ENCODE results near the gene MYO5B.
"Not testable (repeated sequence)": the region's sequence is repeated elsewhere in the genome, so short reads cannot be mapped to it uniquely, and the experiment has no call there.

The MYO5B gene

GRCh38 chr18:50125456-50125855, 69.5 kb downstream of the MYO5B start:
- no peaks in the 10 kb centered on the region for H3K4me1 Mint-ChIP-seq (ENCODE audit: low read depth)

DNA sequence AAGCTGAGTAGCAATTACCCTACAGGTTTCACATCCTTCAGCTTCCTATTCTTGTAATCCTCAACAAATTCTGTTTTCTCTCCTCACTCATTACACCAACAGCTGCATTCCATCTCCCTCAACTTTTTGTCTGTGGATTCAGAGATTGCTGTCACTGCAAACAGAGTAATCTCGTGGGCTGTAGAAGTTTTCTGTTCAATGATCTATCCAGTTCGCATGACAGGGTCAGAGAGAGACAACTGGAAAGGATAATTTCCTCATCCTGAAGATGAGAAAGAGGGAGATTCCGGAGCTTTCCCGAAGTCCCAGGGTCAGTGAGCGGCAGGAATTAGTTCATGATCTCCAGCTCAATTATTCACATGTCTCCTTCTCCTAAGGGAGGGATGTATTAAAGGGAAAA, 75.7 kb downstream of the MYO5B start:
- Mint-ChIP-seq H3K4me3 (no peak overlapping the region), H3K27ac (no peak overlapping the region), H3K36me3 (ENCODE audit: low read depth) (no peaks in the 10 kb centered on the region), H3K9me3 (no peaks in the 10 kb centered on the region), H3K27me3 (ENCODE audit: low read depth) (peaks cover 5% of the 10 kb centered on the region), H3K4me1 (ENCODE audit: low read depth) (no peaks in the 10 kb centered on the region)
- DNase-seq (ENCODE audit: low spot score) = no peak

More at GRCh38 chr18:50125456-50125855, 69.5 kb downstream of the MYO5B start:
- H3K4me3 Mint-ChIP-seq = no peak overlapping the region
- H3K36me3 Mint-ChIP-seq (ENCODE audit: low read depth) = no peaks in the 10 kb centered on the region
- H3K27ac Mint-ChIP-seq = no peak overlapping the region
- H3K27me3 Mint-ChIP-seq (ENCODE audit: low read depth) = peaks cover 6% of the 10 kb centered on the region
- no peaks in the 10 kb centered on the region for H3K9me3 Mint-ChIP-seq
- no peak for DNase-seq (ENCODE audit: low spot score)

GRCh38 chr18:50117863-50118262, 77.1 kb downstream of the MYO5B start:
- no peaks in the 10 kb centered on the region for H3K4me1 Mint-ChIP-seq (ENCODE audit: low read depth)
- no peaks in the 10 kb centered on the region for H3K36me3 Mint-ChIP-seq (ENCODE audit: low read depth)
- peaks cover 9% of the 10 kb centered on the region for H3K27me3 Mint-ChIP-seq (ENCODE audit: low read depth)
- H3K9me3 Mint-ChIP-seq = no peaks in the 10 kb centered on the region
- H3K27ac Mint-ChIP-seq = no peak overlapping the region
- H3K4me3 Mint-ChIP-seq = no peak overlapping the region
- DNase-seq (ENCODE audit: low spot score) = no peak

DNA sequence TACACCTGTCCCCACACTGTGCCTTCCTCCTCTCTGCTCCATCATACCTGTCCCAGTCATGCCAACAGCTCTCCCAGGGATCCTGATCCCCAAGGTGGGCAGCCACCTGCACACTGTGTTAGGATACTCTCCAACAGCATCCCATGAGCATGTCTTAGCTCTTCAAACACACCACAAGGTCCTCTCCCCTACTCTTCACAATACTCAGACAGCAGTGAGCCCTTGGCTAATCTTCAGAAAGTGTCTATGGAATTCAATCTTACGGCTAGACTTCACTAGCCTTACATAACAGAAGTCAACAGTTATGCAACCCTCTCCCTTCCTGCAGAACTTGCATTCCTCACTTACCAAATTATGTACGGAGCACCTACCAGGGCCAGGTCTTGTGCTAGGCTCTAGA, 79.9 kb downstream of the MYO5B start:
- Mint-ChIP-seq H3K4me3 (no peak overlapping the region), H3K27ac (no peak overlapping the region), H3K36me3 (ENCODE audit: low read depth) (no peaks in the 10 kb centered on the region), H3K9me3 (no peaks in the 10 kb centered on the region), H3K4me1 (ENCODE audit: low read depth) (no peaks in the 10 kb centered on the region), H3K27me3 (ENCODE audit: low read depth) (peaks cover 13% of the 10 kb centered on the region)
- no peak for DNase-seq (ENCODE audit: low spot score)

DNA sequence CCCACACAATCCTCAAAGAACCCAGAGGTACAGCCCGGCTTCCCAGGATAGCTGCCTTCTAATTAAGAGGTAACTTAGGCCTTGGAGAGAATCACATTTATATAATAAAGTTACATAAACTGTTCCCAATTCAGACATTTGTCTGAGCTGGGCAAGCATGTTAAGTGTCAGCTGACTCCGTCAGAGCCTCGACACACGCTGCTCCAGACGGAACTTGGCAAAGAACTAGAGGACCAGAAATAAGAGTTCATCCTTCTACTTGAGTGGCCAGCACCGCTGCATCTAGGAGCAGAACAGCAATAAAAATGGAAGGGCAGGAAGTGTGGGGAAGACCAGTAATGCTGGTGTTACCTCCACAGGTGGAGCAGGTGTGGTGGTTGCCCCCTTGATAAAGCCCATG, 80.5 kb downstream of the MYO5B start:
- no peaks in the 10 kb centered on the region for H3K36me3 Mint-ChIP-seq (ENCODE audit: low read depth)
- H3K4me1 Mint-ChIP-seq (ENCODE audit: low read depth) = no peaks in the 10 kb centered on the region
- H3K4me3 Mint-ChIP-seq = no peak overlapping the region
- no peak overlapping the region for H3K27ac Mint-ChIP-seq
- H3K9me3 Mint-ChIP-seq = no peaks in the 10 kb centered on the region
- H3K27me3 Mint-ChIP-seq (ENCODE audit: low read depth) = peaks cover 18% of the 10 kb centered on the region
- DNase-seq (ENCODE audit: low spot score) = no peak

- Mint-ChIP-seq H3K4me3 (no peak overlapping the region), H3K27me3 (ENCODE audit: low read depth) (peaks cover 18% of the 10 kb centered on the region)
Measured at GRCh38 chr18:50113726-50114125, 81.2 kb downstream of the MYO5B start.

DNA sequence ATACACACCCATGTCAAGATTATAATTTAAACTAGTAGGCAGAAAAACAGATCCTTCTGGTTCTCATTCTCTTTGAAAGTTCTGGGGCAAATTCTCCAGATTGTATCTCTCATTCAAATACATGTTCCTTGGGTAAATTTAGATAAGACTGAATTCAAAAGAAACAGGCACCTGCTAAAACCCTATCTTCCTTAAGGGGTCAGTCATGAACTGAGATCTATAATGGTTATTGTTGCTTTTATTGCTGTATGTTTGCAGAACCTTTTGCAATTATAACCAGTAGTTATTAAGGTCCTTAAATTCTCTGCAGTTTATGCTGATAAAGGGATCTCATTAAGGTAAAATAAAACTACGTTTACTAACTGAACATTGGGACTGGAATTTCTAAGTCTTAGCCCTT, 83.5 kb downstream of the MYO5B start:
- DNase-seq (ENCODE audit: low spot score) = no peak
- Mint-ChIP-seq H3K9me3 (no peaks in the 10 kb centered on the region), H3K36me3 (ENCODE audit: low read depth) (no peaks in the 10 kb centered on the region), H3K4me3 (no peak overlapping the region), H3K4me1 (ENCODE audit: low read depth) (no peaks in the 10 kb centered on the region), H3K27ac (no peak overlapping the region), H3K27me3 (ENCODE audit: low read depth) (peaks cover 20% of the 10 kb centered on the region)

More at GRCh38 chr18:50113726-50114125, 81.2 kb downstream of the MYO5B start:
- Mint-ChIP-seq H3K36me3 (ENCODE audit: low read depth) (no peaks in the 10 kb centered on the region), H3K4me1 (ENCODE audit: low read depth) (no peaks in the 10 kb centered on the region), H3K9me3 (no peaks in the 10 kb centered on the region), H3K27ac (no peak overlapping the region)
- no peak for DNase-seq (ENCODE audit: low spot score)

DNA sequence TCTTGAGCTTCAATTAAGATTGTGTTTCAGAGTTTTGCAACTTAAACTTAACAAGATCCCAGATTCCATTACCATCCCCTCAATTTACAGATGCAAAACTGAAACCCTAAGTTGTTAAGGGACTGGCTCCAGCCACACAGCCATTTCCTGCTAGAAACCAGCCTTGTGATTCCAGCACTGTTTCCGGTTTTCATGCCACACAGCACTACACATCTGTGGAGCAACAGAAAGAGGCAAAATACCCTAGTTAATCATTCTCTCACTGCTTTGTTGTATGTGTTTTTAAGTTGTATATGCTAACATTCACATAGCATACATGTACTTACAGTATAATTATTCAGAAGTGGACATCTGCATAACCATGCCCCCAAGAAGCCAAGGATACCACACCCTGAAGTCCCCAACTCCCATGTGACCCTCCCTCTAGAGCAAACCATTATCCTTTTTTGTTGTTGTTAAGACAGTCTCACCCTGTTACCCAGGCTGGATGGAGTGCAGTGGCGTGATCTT, 87.4 kb downstream of the MYO5B start:
- Mint-ChIP-seq H3K27ac (no peak overlapping the region), H3K9me3 (no peaks in the 10 kb centered on the region), H3K36me3 (ENCODE audit: low read depth) (no peaks in the 10 kb centered on the region), H3K4me1 (ENCODE audit: low read depth) (no peaks in the 10 kb centered on the region), H3K4me3 (no peak overlapping the region), H3K27me3 (ENCODE audit: low read depth) (peaks cover 20% of the 10 kb centered on the region)
- no peak for DNase-seq (ENCODE audit: low spot score)

DNA sequence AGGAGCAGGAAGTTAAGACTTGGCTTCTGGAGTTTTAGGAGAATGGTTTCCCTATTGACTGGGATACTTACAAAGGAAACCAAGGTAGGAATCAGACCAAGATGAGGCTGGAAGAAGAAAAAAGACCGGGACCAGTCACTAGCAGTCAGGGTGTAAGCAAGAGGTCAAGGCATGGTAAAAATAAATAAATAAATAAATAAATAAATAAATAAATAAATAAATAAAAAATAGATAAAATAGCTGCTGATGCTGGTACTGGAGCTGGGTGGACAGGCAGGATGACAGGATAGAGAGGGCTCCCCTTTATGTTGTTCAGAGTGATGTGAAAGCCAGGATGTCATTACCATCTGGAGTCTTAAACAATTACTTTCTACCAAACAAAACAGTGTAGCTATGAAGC, 89.9 kb downstream of the MYO5B start:
- Mint-ChIP-seq H3K4me1 (ENCODE audit: low read depth) (no peaks in the 10 kb centered on the region), H3K27ac (no peak overlapping the region), H3K27me3 (ENCODE audit: low read depth) (peaks cover 16% of the 10 kb centered on the region), H3K9me3 (no peaks in the 10 kb centered on the region), H3K36me3 (ENCODE audit: low read depth) (no peaks in the 10 kb centered on the region), H3K4me3 (no peak overlapping the region)
- DNase-seq (ENCODE audit: low spot score) = no peak

- no peak for DNase-seq (ENCODE audit: low spot score)
Measured at GRCh38 chr18:50104421-50104820, 90.5 kb downstream of the MYO5B start.

DNA sequence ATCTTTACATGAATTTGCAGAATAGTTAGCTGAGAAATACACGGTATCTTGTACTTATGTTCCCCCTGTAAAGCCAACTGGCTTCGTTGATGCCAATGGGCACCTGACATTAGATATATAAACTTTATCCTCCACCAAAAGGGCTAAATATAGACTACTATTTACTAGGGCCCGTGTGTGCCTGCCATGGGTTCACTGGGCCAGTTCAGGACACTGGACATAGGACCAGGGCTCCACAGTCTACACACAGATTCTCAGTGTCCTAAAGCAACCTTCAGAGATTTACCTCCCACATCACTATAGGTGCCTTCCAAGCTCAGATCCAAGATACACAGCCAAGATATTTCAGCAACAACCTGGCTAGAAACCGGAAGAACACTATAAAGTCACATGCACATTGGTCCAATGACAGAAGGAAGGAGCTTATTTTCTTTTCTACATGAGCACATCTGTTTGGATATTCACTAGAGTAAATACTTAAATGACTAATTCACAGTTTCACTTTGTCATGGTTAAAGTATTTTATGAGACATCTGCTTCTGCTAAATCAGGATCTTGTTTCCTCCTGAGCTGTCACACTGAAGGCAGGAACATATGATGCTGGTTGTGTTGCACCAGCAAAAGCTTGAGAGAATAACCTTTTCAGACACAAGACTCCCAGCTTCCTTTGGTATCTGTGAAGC, 95.1 kb downstream of the MYO5B start:
- no peak overlapping the region for H3K27ac Mint-ChIP-seq
- DNase-seq (ENCODE audit: low spot score) = no peak
- H3K36me3 Mint-ChIP-seq (ENCODE audit: low read depth) = no peaks in the 10 kb centered on the region
- H3K4me1 Mint-ChIP-seq (ENCODE audit: low read depth) = peaks cover 2% of the 10 kb centered on the region
- no peaks in the 10 kb centered on the region for H3K9me3 Mint-ChIP-seq
- H3K27me3 Mint-ChIP-seq (ENCODE audit: low read depth) = peaks cover 22% of the 10 kb centered on the region
- no peak overlapping the region for H3K4me3 Mint-ChIP-seq

More at GRCh38 chr18:50104421-50104820, 90.5 kb downstream of the MYO5B start:
- peaks cover 2% of the 10 kb centered on the region for H3K4me1 Mint-ChIP-seq (ENCODE audit: low read depth)
- H3K9me3 Mint-ChIP-seq = no peaks in the 10 kb centered on the region
- H3K27me3 Mint-ChIP-seq (ENCODE audit: low read depth) = peaks cover 12% of the 10 kb centered on the region
- H3K27ac Mint-ChIP-seq = no peak overlapping the region
- no peak overlapping the region for H3K4me3 Mint-ChIP-seq
- no peaks in the 10 kb centered on the region for H3K36me3 Mint-ChIP-seq (ENCODE audit: low read depth)

DNA sequence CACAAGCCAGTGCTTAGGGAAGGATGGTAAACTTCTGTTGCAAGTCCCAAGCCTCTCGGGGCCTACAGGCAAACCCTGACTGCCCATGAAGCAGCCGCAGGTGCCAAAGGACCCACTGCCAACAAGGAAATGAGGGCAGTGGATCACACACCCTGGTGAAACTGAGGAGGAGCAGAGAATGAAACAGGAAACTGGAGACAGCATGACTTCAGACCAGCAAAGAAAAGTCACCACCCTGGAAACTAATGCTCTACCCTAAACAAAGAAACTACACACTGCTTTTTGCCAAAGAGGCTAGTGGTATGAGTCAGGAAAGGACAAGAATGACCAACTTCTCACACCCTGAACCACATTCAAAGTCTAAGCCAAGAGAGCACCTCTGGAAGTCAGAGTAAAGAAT, 97.2 kb downstream of the MYO5B start:
- Mint-ChIP-seq H3K36me3 (ENCODE audit: low read depth) (no peaks in the 10 kb centered on the region), H3K9me3 (no peaks in the 10 kb centered on the region), H3K27ac (no peak overlapping the region), H3K27me3 (ENCODE audit: low read depth) (peaks cover 29% of the 10 kb centered on the region), H3K4me1 (ENCODE audit: low read depth) (peaks cover 2% of the 10 kb centered on the region), H3K4me3 (no peak overlapping the region)
- no peak for DNase-seq (ENCODE audit: low spot score)

- peaks cover 30% of the 10 kb centered on the region for H3K27me3 Mint-ChIP-seq (ENCODE audit: low read depth)
- H3K4me3 Mint-ChIP-seq = no peak overlapping the region
- no peak overlapping the region for H3K27ac Mint-ChIP-seq
- no peaks in the 10 kb centered on the region for H3K9me3 Mint-ChIP-seq
- H3K36me3 Mint-ChIP-seq (ENCODE audit: low read depth) = no peaks in the 10 kb centered on the region
- peaks cover 2% of the 10 kb centered on the region for H3K4me1 Mint-ChIP-seq (ENCODE audit: low read depth)
- DNase-seq (ENCODE audit: low spot score) = no peak
Measured at GRCh38 chr18:50096766-50097435, 98.0 kb downstream of the MYO5B start.

- peaks cover 31% of the 10 kb centered on the region for H3K27me3 Mint-ChIP-seq (ENCODE audit: low read depth)
- not testable (repeated sequence) for DNase-seq (ENCODE audit: low spot score); H3K9me3 Mint-ChIP-seq; H3K4me3 Mint-ChIP-seq; H3K36me3 Mint-ChIP-seq (ENCODE audit: low read depth); H3K27ac Mint-ChIP-seq; H3K4me1 Mint-ChIP-seq (ENCODE audit: low read depth)
Measured at GRCh38 chr18:50094786-50095185, 100.2 kb downstream of the MYO5B start.
